GM10847 (cell line): ENCODE results near the gene XKR3.

Experiments
- POLR2A ChIP-seq: IDR thresholded peaks from 2 replicates; pipeline ENCODE4 v1.6.1; 2011; ENCODE audit not compliant: insufficient read length; ENCODE audit errors: extremely low read depth

The XKR3 gene

GRCh38 chr22:16810188-16810802 lies 14.9 kb downstream of the XKR3 start:
- no peak for TF ChIP-seq POLR2A

- no peak for TF ChIP-seq POLR2A
Measured at GRCh38 chr22:16808744-16809143, 16.5 kb downstream of the XKR3 start.

DNA sequence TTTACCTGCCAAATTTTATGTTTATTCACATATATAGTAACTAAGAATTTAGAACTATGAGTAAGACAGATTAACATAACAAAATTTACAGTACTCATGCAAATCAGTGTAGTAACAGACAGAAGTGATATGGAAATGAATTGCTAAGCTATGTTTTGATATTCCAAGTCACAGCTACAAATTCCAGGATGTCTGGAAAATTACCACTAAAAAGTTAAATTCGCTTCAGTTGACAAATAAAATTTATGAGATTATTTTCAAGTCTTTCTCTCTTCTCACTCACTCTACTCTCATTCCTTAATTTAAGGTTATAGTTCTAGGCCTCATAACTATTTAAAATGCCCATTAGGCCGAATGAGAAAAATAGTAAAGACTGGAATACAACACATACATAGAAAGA lies 18.1 kb downstream of the XKR3 start:
- no peak for TF ChIP-seq POLR2A

GRCh38 chr22:16806401-16806800 lies 18.8 kb downstream of the XKR3 start:
- TF ChIP-seq POLR2A: no peak

- TF ChIP-seq POLR2A: no peak
Measured at GRCh38 chr22:16804882-16805281, 20.3 kb downstream of the XKR3 start.

- TF ChIP-seq POLR2A: no peak
Measured at GRCh38 chr22:16803255-16803917, 21.8 kb downstream of the XKR3 start.

DNA sequence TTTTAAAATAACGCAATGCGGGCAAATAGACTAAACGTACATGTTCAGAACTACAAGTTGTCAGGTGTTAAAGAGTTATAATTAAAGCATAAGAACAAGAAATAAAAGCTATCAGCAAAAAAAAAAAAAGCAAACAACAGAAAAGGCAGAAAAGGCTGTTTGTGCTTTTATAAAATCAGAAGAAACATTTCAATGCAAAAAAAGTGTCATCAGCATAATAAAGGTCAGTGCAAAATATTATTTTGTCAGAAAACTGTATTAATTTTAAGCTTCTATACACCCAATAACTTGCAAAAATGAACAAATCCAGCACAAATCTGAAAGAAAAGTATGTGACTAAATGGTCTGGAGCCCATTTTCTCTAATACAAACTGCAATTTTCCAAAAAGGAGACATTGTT lies 23.6 kb downstream of the XKR3 start:
- TF ChIP-seq POLR2A: no peak

- TF ChIP-seq POLR2A: no peak
Measured at GRCh38 chr22:16801088-16801487, 24.1 kb downstream of the XKR3 start.

DNA sequence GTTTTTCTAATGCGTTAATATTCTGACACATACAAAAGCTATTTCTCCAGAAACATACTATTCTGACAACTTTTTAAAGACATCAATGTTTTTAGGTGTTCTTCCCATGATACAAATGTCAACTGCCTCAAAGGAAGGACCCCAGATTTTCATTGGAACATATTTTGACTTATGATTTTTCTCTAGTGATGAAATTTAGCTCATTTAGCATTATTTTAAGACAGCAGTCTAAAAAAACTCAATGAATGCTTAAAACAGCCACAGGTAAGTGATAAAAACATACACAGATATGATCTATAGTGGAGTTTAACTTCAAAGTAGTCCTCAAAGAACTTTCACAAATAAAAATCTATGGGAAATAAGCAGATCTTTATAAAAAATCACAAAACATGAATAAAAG lies 24.9 kb downstream of the XKR3 start:
- TF ChIP-seq POLR2A: no peak

DNA sequence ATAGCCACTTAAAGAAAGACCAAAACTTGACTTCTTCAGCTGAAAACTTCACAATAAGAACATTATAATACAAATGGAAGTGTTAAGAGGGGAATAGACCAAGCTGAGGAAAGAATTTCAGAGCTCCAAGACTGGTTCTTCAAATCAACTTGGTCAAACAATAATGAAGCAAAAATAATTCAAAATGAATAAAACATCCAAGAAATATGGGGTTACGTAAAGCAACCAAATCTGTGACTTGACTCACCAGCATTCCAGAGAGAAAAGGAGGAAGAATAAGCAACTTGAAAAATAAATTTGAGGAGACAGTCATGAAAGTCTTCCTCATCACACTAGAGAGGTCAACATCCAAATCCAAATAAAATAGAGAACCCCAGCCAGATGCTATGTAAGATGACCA lies 31.4 kb downstream of the XKR3 start:
- no peak for TF ChIP-seq POLR2A

GRCh38 chr22:16789860-16790493 lies 35.2 kb downstream of the XKR3 start:
- TF ChIP-seq POLR2A: no peak

DNA sequence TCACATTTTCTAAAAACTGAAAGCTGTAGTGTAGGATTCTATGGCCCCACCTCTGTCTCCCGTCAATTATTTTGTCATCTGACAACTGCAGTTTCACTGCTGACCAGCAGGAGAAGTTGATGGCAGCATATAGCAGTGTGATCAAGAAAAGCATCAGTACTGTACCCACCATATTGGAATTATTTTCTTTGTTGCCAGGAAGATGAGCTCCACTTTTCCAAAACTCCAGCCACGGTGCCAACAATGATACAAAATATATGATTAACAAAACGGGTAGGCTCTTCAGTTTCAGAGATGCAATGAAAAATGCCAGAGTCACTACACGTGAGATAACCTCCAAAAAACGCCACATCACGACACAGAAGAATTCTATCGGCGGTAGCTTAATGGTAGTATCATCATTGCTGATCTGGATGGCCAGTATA lies 41.3 kb downstream of the XKR3 start:
- TF ChIP-seq POLR2A: no peak

DNA sequence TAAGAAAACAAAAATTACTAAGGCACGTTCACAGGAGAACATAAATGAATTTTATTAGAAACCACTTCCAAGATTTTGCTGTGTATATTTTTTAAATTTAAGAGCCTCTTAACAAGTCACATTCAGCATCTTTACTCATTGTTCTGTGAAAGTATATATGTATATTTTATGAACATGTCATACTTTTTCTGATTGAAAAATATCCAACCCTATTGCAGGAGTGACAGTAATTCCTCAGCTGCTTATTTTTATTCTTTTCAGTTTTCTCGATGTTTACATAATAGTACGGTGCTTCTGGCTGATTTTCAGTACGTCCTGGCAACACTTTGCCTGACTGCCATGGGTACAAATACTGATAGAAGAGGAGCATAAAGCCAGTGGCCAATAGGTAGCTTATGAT lies 41.8 kb downstream of the XKR3 start:
- no peak for TF ChIP-seq POLR2A

DNA sequence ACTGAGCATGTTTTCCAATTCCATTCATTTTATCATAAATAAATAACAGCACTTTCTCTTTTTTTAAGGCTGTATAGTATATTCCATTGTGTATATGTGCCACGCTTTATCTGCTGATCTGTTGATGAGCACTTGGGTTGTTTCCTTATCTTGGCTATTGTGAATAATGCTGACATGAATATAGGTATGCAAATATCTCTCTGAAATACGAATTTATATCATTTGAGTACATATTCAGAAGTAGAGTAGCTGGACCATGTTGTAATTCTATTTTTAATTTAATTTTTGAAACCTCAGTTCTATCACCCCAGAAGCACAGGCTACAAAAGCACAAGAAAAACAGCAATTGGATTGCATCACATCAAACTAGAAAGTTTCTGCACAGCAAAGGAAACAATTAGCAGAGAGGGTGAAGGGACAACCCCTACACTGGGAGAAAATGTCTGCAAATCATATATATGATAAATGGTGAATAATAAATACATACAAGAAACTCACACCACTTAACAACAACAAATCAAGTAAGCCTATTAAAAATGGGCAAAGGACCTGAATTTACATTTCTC lies 43.4 kb downstream of the XKR3 start:
- no peak for TF ChIP-seq POLR2A

GRCh38 chr22:16781074-16781763 lies 44.0 kb downstream of the XKR3 start:
- TF ChIP-seq POLR2A: no peak

DNA sequence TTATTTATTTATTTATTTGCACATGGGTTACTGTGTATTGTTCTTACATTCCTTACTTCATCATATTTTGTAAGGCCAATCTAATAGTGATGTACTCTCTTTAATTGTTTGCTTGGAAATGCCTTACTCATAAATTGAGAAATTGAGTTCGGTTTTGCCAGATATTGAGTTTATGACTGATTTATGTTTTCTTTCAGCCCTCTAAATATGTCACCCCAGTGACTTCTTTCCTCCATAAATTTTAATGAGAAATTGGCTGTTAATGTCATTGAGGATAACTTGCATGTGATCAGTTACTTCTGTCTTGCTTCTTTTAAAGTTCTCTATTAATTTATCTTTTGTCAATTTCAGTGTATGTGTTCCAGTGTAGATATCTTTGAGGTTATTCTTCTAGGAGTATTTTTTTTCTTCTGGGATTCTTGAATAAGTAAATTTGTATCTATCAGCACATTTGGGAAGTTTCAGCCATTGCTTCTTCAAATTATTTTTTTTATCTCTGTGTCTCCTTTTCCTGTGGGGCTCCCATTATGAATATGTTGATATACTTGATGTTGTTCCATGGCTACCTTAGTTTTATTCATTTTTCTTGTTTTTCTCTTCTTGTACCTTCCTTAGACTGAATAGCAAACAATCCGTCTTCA lies 47.8 kb downstream of the XKR3 start:
- no peak for TF ChIP-seq POLR2A

DNA sequence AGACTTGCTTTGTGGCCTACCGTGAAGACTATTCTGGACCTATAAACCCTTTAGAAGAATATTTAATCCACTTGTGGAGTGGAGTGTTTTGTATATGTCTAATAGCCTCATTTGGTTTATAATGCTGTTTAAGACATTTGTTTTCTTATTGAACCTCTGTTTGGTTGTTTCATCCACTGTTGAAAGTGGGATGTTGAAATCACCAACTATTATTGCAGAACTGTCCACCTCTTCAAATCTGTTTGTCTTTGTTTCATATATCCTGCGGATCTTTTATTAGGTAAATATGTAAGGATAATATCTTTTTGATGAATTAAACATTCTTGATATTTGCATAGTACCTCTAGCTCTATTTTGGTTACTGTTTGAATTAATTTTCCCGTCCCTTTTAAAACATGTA lies 49.1 kb downstream of the XKR3 start:
- TF ChIP-seq POLR2A: no peak
